Loucy (cell line): ENCODE measurements around the gene C6orf62.
"Not testable (repeated sequence)": the region's sequence is repeated elsewhere in the genome, so short reads cannot be mapped to it uniquely, and the experiment has no call there.

ENCODE experiments used
- H2AFZ ChIP-seq: fragments of 200-600 bp; sonication (generic); 2 replicates; pipeline ENCODE4 v1.6.0; 2016; ENCODE audit warnings: antibody characterized with exemption, mild to moderate bottlenecking, low read length, moderate library complexity
- H3F3A ChIP-seq: fragments of 200-600 bp; 2 replicates; pipeline ENCODE4 v1.6.0; 2016; ENCODE audit warnings: antibody characterized with exemption, low read depth, mild to moderate bottlenecking
- H3K27me3 ChIP-seq: fragments of 200-600 bp; sonication (generic); 2 replicates; pipeline ENCODE4 v1.6.1; 2014; ENCODE audit warnings: low read length, mild to moderate bottlenecking; ENCODE audit not compliant: insufficient read depth, poor library complexity, severe bottlenecking
- H3K36me3 ChIP-seq: fragments of 200-600 bp; sonication (generic); 2 replicates; pipeline ENCODE4 v1.6.1; 2016; ENCODE audit warnings: low read length; ENCODE audit not compliant: insufficient read depth
- H3K4me1 ChIP-seq: fragments of 200-600 bp; sonication (generic); 2 replicates; pipeline ENCODE4 v1.5.1; 2014; ENCODE audit warnings: low read length, mild to moderate bottlenecking; ENCODE audit not compliant: insufficient read depth, poor library complexity, severe bottlenecking
- H3K4me2 ChIP-seq: fragments of 200-600 bp; sonication (generic); 2 replicates; pipeline ENCODE4 v1.6.0; 2014; ENCODE audit warnings: antibody characterized with exemption, low read length, low read depth, mild to moderate bottlenecking; ENCODE audit not compliant: poor library complexity, severe bottlenecking
- H3K4me3 ChIP-seq: fragments of 200-600 bp; sonication (generic); 2 replicates; pipeline ENCODE4 v1.5.1; 2014; ENCODE audit warnings: low read length, mild to moderate bottlenecking, mixed read lengths; ENCODE audit not compliant: poor library complexity, severe bottlenecking
- H3K79me2 ChIP-seq: fragments of 200-600 bp; sonication (generic); 2 replicates; pipeline ENCODE4 v1.6.1; 2014; ENCODE audit warnings: low read length; ENCODE audit not compliant: insufficient read depth
- H3K9ac ChIP-seq: fragments of 200-600 bp; sonication (generic); 2 replicates; pipeline ENCODE4 v1.6.0; 2014; ENCODE audit warnings: mild to moderate bottlenecking, low read depth, low read length, moderate library complexity; ENCODE audit not compliant: poor library complexity, severe bottlenecking
- H3K9me2 ChIP-seq: fragments of 200-600 bp; sonication (generic); replicated peaks from 2 replicates; pipeline ENCODE4 v1.6.1; 2016; ENCODE audit warnings: low read depth, low read length, mixed read lengths
- H3K9me3 ChIP-seq: fragments of 200-600 bp; sonication (generic); 2 replicates; pipeline ENCODE4 v1.6.1; 2014; ENCODE audit warnings: mild to moderate bottlenecking, antibody characterized with exemption, low read length, low read depth; ENCODE audit not compliant: insufficient read depth
- H4K20me1 ChIP-seq: fragments of 200-600 bp; sonication (generic); 2 replicates; pipeline ENCODE4 v1.6.0; 2014; ENCODE audit warnings: antibody characterized with exemption, low read length, mild to moderate bottlenecking; ENCODE audit not compliant: insufficient read depth, poor library complexity, severe bottlenecking
- CTCF ChIP-seq: fragments of 200-600 bp; sonication (generic); conservative IDR thresholded peaks from 2 replicates; pipeline ENCODE4 v1.5.1; 2014; ENCODE audit warnings: mild to moderate bottlenecking, antibody characterized with exemption, low read length
- EZH2phosphoT487 ChIP-seq: fragments of 200-600 bp; IDR thresholded peaks from 2 replicates; pipeline ENCODE4 v1.6.1; 2018; ENCODE audit warnings: antibody characterized with exemption, mild to moderate bottlenecking, moderate library complexity, borderline replicate concordance

The C6orf62 gene

GRCh38 chr6:24673625-24674024 lies 45.3 kb downstream of the C6orf62 start:
- Histone ChIP-seq H3K9me2 (no peaks in the 10 kb centered on the region), H3K36me3 (no peaks in the 10 kb centered on the region), H3F3A (no peaks in the 10 kb centered on the region)

GRCh38 chr6:24672620-24673182 lies 46.3 kb downstream of the C6orf62 start:
- H3K9me2 ChIP-seq = no peaks in the 10 kb centered on the region
- H3K9ac ChIP-seq = no peak overlapping the region
- no peaks in the 10 kb centered on the region for H4K20me1 ChIP-seq
- TF ChIP-seq CTCF = no peak
- H3K79me2 ChIP-seq = peaks cover 10% of the 10 kb centered on the region; the same call in 1 of the 2 replicates
- no peak overlapping the region for H3K4me2 ChIP-seq
- H3K9me3 ChIP-seq = peaks cover 10% of the 10 kb centered on the region; the same call in 1 of the 2 replicates
- H3K27me3 ChIP-seq = no peaks in the 10 kb centered on the region
- H3F3A ChIP-seq = no peaks in the 10 kb centered on the region
- peaks cover 4% of the 10 kb centered on the region for H3K4me1 ChIP-seq
- no peak overlapping the region for H3K4me3 ChIP-seq
- H3K36me3 ChIP-seq = no peaks in the 10 kb centered on the region
- H2AFZ ChIP-seq = no peak overlapping the region

More at GRCh38 chr6:24673625-24674024, 45.3 kb downstream of the C6orf62 start:
- H3K9ac ChIP-seq = no peak overlapping the region
- no peak overlapping the region for H2AFZ ChIP-seq
- H3K4me1 ChIP-seq = no peaks in the 10 kb centered on the region
- TF ChIP-seq EZH2phosphoT487 = no peak
- TF ChIP-seq CTCF = no peak
- no peak overlapping the region for H3K4me3 ChIP-seq
- H3K4me2 ChIP-seq = no peak overlapping the region
- H3K79me2 ChIP-seq = peaks cover 1% of the 10 kb centered on the region; the same call in 1 of the 2 replicates
- no peaks in the 10 kb centered on the region for H3K27me3 ChIP-seq
- H4K20me1 ChIP-seq = no peaks in the 10 kb centered on the region
- H3K9me3 ChIP-seq = peaks cover 10% of the 10 kb centered on the region; the same call in 1 of the 2 replicates

DNA sequence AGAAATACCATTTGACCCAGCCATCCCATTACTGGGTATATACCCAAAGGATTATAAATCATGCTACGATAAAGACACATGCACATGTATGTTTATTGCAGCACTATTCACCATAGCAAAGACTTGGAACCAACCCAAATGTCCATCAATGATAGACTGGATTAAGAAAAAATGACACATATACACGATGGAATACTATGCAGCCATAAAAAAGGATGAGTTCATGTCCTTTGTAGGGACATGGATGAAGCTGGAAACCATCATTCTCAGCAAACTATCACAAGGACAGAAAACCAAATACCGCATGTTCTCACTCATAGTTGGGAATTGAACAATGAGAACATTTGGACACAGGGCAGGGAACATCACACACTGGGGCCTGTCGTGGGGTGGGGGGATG lies 47.9 kb downstream of the C6orf62 start:
- not testable (repeated sequence) for H3K36me3 ChIP-seq, H3F3A ChIP-seq, H3K4me3 ChIP-seq, H3K9me3 ChIP-seq, H3K4me1 ChIP-seq, H2AFZ ChIP-seq, H3K27me3 ChIP-seq, H3K9ac ChIP-seq, H3K4me2 ChIP-seq, H4K20me1 ChIP-seq, H3K9me2 ChIP-seq
- peaks cover 21% of the 10 kb centered on the region for H3K79me2 ChIP-seq

GRCh38 chr6:24670492-24670891 lies 48.5 kb downstream of the C6orf62 start:
- H3K36me3 ChIP-seq, H3K9me2 ChIP-seq, H3K4me3 ChIP-seq, H3K9me3 ChIP-seq, H4K20me1 ChIP-seq, H3K27me3 ChIP-seq, H3K4me2 ChIP-seq, H3K9ac ChIP-seq, H3F3A ChIP-seq, H2AFZ ChIP-seq: not testable (repeated sequence)
- H3K79me2 ChIP-seq = peaks cover 27% of the 10 kb centered on the region
- H3K4me1 ChIP-seq = peaks cover 10% of the 10 kb centered on the region
